Endothelial cell of umbilical vein (primary cell): Measurements from ENCODE around the gene HOXA3. TPM values are rescaled to one million over a fixed set of nuclear protein-coding genes. Genes with fewer than 3 reads are reported as not detected.

Experiments
- BruUV-seq: library from RNA; stranded (reverse); fragments of 400-500 nt; replicated peaks from 2 replicates; lab custom pipeline; 2021; lab: Mats Ljungman, UMichigan
- CTCF ChIA-PET: fragments of 300-600, 350-600 bp; sonication (Branson Sonifier 250); formaldehyde crosslinking; loops from one replicate; lab custom pipeline; 2021; ENCODE audit warnings: antibody characterized with exemption, inconsistent platforms; lab: Charles Lee
- POLR2A ChIA-PET: fragments of 300-600, 350-600 bp; sonication (Branson Sonifier 250); formaldehyde crosslinking; loops from one replicate; lab custom pipeline; 2021; ENCODE audit warnings: antibody characterized with exemption, inconsistent platforms; lab: Charles Lee
- DNase-seq: peaks from one replicate; pipeline ENCODE4 v3.0.0-alpha.2; 2011; ENCODE audit warnings: low read depth, low spot score
- FAIRE-seq: peaks from 2 replicates; lab custom pipeline; 2011; peaks lifted over from hg19 to GRCh38; lab: Jason Lieb, UNC
- H2AFZ ChIP-seq: 2 replicates; pipeline ENCODE4 v1.6.0; 2012; ENCODE audit warnings: low read depth, low read length, control low read depth, inconsistent platforms
- H3K27ac ChIP-seq: 2 replicates; pipeline ENCODE4 v1.5.1; 2011; ENCODE audit warnings: low read depth, mild to moderate bottlenecking, control low read depth, low read length, moderate library complexity; ENCODE audit not compliant: insufficient read depth
- H3K27me3 ChIP-seq, 2 experiments: 2 replicates each; pipeline versions ENCODE4 v1.6.0 to v1.6.1; 2011; ENCODE audit warnings: low read length in 2 of 2, mixed read lengths in 1 of 2; ENCODE audit not compliant: control insufficient read depth in 2 of 2, insufficient read depth in 2 of 2
- H3K36me3 ChIP-seq, 2 experiments: 2 replicates in 1 of 2; 3 replicates in 1 of 2; pipeline ENCODE4 v1.5.1; 2011; ENCODE audit warnings: low read length in 2 of 2, mild to moderate bottlenecking in 1 of 2, moderate library complexity in 1 of 2; ENCODE audit not compliant: control insufficient read depth in 2 of 2, insufficient read depth in 2 of 2; ENCODE audit errors: extremely low read depth in 1 of 2
- H3K4me1 ChIP-seq: 3 replicates; pipeline ENCODE4 v1.5.1; 2011; ENCODE audit warnings: mild to moderate bottlenecking, low read length; ENCODE audit not compliant: control insufficient read depth, insufficient read depth; ENCODE audit errors: extremely low read depth
- H3K4me2 ChIP-seq: 2 replicates; pipeline ENCODE4 v1.6.1; 2011; ENCODE audit warnings: low read length, control low read depth, mixed read lengths; ENCODE audit not compliant: insufficient read depth
- H3K4me3 ChIP-seq, 3 experiments: fragments of 200-600 bp in 1 of 3; sonication (generic), shearing (Covaris generic) in 1 of 3; replicated peaks in 1 of 3; 2 replicates each; pipeline ENCODE4 v1.5.1; 2011 to 2016; ENCODE audit warnings: control low read depth in 3 of 3, low read length in 3 of 3, mild to moderate bottlenecking in 2 of 3, inconsistent platforms in 1 of 3, low read depth in 1 of 3, moderate library complexity in 1 of 3; ENCODE audit not compliant: insufficient read depth in 1 of 3
- H3K79me2 ChIP-seq: 2 replicates; pipeline ENCODE4 v1.6.0; 2012; ENCODE audit warnings: low read length, inconsistent platforms; ENCODE audit not compliant: control insufficient read depth, insufficient read depth
- H3K9ac ChIP-seq: replicated peaks from 2 replicates; pipeline ENCODE3; 2011; ENCODE audit warnings: low read length, control low read depth; ENCODE audit not compliant: insufficient read depth; ENCODE audit errors: extremely low read depth
- H3K9me1 ChIP-seq: replicated peaks from 3 replicates; pipeline ENCODE4 v1.6.0; 2011; ENCODE audit warnings: mild to moderate bottlenecking, low read length; ENCODE audit not compliant: control insufficient read depth, insufficient read depth; ENCODE audit errors: extremely low read depth
- H3K9me3 ChIP-seq: replicated peaks from 2 replicates; pipeline ENCODE4 v1.5.1; 2012; ENCODE audit warnings: low read length, inconsistent platforms; ENCODE audit not compliant: control insufficient read depth, insufficient read depth
- H4K20me1 ChIP-seq: replicated peaks from 2 replicates; pipeline ENCODE3; 2011; ENCODE audit warnings: mild to moderate bottlenecking, low read length; ENCODE audit not compliant: control insufficient read depth, insufficient read depth; ENCODE audit errors: extremely low read depth
- EZH2 ChIP-seq: IDR thresholded peaks from 2 replicates; pipeline ENCODE4 v1.6.1; 2012; ENCODE audit warnings: borderline replicate concordance, low read depth, mild to moderate bottlenecking, moderate library complexity, low read length, inconsistent platforms; ENCODE audit not compliant: severe bottlenecking
- FOS ChIP-seq: IDR thresholded peaks from 2 replicates; pipeline ENCODE4 v1.6.1; 2011; ENCODE audit warnings: mild to moderate bottlenecking, low read length, moderate library complexity, borderline replicate concordance; ENCODE audit not compliant: insufficient read depth
- GATA2 ChIP-seq: IDR thresholded peaks from 2 replicates; pipeline ENCODE4 v1.7.0; 2011; ENCODE audit warnings: low read depth, mild to moderate bottlenecking, moderate library complexity, mixed read lengths, low read length; ENCODE audit not compliant: insufficient read length, insufficient read depth
- MYC ChIP-seq: IDR thresholded peaks from one replicate; pipeline ENCODE4 v1.6.1; 2011; ENCODE audit warnings: mild to moderate bottlenecking, low read depth, low read length
- POLR2AphosphoS5 ChIP-seq: IDR thresholded peaks from 2 replicates; pipeline ENCODE4 v1.6.1; 2012; ENCODE audit warnings: low read depth, mild to moderate bottlenecking, control low read depth, low read length, moderate library complexity; ENCODE audit not compliant: insufficient read depth
- dilution Hi-C: fragments of 300-500 bp; cut with MboI; formaldehyde crosslinking; loops from one replicate; pipeline ENCODE4 v1.15.0; 2019; ENCODE audit warnings: low sequenced_read_pairs; ENCODE audit not compliant: extremely low pct_ligation_motif_present
- intact Hi-C: fragments of 100-400 bp; cut with micrococcal nuclease; formaldehyde crosslinking; loops from one replicate; pipeline ENCODE4 v1.10.0; 2022
- polyA plus RNA-seq, 4 experiments: library from polyadenylated mRNA; depleted of rRNA in 3 of 4; stranded (reverse) in 3 of 4; unstranded in 1 of 4; fragments of >200 nt; gene quantifications; 2 replicates each; pipeline versions ENCODE4 v1.2.1 to v1.2.3, GENCODE V29; 2011 to 2012; ENCODE audit warnings: missing spikeins in 1 of 4
- total RNA-seq: library from RNA; stranded (reverse); gene quantifications from 2 replicates; pipeline ENCODE4 v1.2.3, GENCODE V29; 2021

HOXA3 gene
- total and polyA plus RNA-seq, 2 donors (not counting 3 experiments of a cell fraction or from before 2014, with no cell fraction given), result 4.7 to 14.0 TPM

DNA sequence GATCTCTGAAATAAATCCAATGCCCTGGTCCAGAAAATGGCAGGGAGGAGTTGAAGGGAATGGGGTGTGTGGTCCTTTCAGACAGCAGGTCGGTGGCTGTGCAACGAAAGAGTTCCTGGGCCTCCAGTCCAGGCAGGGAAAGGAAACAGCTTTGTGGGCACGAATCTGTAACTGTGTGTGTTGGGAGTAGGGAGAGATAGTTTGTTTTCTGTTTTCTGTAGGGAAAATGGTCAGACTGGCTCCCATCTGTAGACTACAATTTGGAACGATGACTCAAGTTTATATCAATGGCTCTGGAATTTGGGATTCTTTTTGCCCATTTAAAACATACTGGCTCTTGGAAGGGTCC is 15.5 kb upstream of the HOXA3 start:
- H3K27me3 ChIP-seq, result no peaks in the 10 kb centered on the region
- H3K27ac ChIP-seq, result peak overlapping the region; percentile 91
- DNase-seq (no peak), FAIRE-seq (no peak)
- dilution Hi-C loops, result loop anchor here (10.0 to 25.0 kb wide), 3 partner anchors 313 to 981 kb away; no protein-coding TSS in a partner anchor
- ChIA-PET POLR2A (interaction anchor here (1.1 to 1.7 kb wide), 3 partner anchors 9 to 12 kb away, joined by 4 to 5 read pairs (median 5); no protein-coding TSS in a partner anchor), CTCF (interaction anchor here (0.7 to 7.4 kb wide), 8 partner anchors 9 to 798 kb away, joined by 3 to 86 read pairs (median 9); partner anchors contain the start of genes HOXA3, HOXA5 and HOXA6)
- peak overlapping the region; percentile 31 to 98 (median 63) for H3K4me3 ChIP-seq
- peaks cover 2 to 7% of the 10 kb centered on the region in 2 experiments for H3K36me3 ChIP-seq
- H3K4me2 ChIP-seq, result peak overlapping the region; percentile 70
- H3K79me2 ChIP-seq, result peaks cover 98% of the 10 kb centered on the region
- H3K9ac ChIP-seq, result peak overlapping the region; percentile 85
- intact Hi-C loops, result loop anchor here (2.0 kb wide), 1 partner anchor 49 kb away; no protein-coding TSS in a partner anchor
- H3K9me3 ChIP-seq, result no peaks in the 10 kb centered on the region
- peaks cover 45% of the 10 kb centered on the region for H3K4me1 ChIP-seq
- no peaks in the 10 kb centered on the region for H3K9me1 ChIP-seq
- BruUV-seq, result no TSS peak
- TF ChIP-seq GATA2, result no peak
- no peak for TF ChIP-seq MYC
- TF ChIP-seq POLR2AphosphoS5, result peak; percentile 1
- no peak overlapping the region for H2AFZ ChIP-seq
- no peaks in the 10 kb centered on the region for H4K20me1 ChIP-seq

DNA sequence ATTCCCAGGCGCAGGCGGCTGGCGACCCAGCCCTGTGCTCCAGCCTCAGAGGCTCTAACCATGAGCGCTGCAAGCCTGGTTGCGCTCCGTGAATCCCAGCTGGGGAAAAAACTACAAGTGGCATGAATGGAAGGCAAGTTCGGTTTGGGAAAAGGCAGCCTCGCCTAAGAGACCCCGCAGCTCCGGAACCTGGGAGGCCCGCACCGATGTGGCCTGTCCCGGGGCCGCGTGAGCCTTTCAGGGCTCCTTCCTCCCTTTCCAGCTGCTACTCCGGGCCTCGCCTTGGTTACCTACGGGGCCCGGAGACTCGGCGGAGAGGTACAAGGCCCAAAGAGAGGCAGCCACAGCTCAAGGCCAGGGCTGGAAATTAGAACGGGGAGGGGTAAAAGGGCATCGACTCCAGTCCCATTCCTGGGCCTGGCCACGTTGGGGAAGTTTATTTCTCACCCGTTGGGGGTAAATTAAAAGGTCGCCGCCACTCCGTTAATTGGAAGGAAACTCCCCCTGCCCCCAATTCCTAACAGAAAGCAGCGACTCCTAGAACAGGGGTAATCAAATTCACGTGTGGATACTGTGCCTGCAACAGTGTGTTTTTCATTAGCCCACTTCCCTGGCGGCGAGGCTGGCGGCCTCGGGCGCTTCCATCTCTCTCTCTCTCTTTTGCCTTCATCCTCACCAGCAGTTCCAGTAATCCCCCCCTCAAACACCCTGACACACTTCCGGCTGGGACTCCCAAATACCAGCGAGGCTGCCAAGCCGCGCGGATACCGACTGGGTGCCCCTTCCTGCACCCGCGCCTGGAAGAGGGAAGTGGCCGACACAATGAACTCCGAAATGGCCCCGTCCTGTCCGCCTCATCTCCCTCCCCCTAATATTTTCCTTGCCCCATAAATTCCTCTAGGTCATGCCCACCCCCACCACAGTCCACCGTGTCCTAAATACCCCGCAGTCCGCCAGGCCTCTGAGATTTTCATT is 14.4 kb upstream of the HOXA3 start:
- Histone ChIP-seq H3K27me3 (no peaks in the 10 kb centered on the region), H2AFZ (no peak overlapping the region), H3K36me3 (peaks cover 3 to 7% of the 10 kb centered on the region in 2 experiments), H3K9me1 (no peaks in the 10 kb centered on the region), H3K27ac (peak overlapping the region; percentile 91), H3K9ac (peak overlapping the region; percentile 85), H3K4me3 (peak overlapping the region; percentile 31 to 98 (median 63)), H3K79me2 (peaks cover 98% of the 10 kb centered on the region), H3K4me2 (peak overlapping the region; percentile 70), H3K9me3 (no peaks in the 10 kb centered on the region), H3K4me1 (peaks cover 37% of the 10 kb centered on the region), H4K20me1 (no peaks in the 10 kb centered on the region)
- ChIA-PET POLR2A (interaction anchor here (1.6 to 1.8 kb wide), 5 partner anchors 12 to 23 kb away, joined by 3 to 8 read pairs (median 5); partner anchors contain the start of genes HOXA11, HOXA3 and HOXA5), CTCF (interaction anchor here (0.8 to 7.4 kb wide), 13 partner anchors 8 to 930 kb away, joined by 3 to 86 read pairs (median 4); partner anchors contain the start of gene HOXA3)
- DNase-seq, result no peak
- dilution Hi-C loops, result loop anchor here (10.0 to 25.0 kb wide), 3 partner anchors 312 to 980 kb away; no protein-coding TSS in a partner anchor
- BruUV-seq, result no TSS peak
- TF ChIP-seq FOS (peak; percentile 29), POLR2AphosphoS5 (peak; percentile 47), MYC (no peak), EZH2 (no peak)
- FAIRE-seq, result peak; percentile 61
- intact Hi-C loops, result no loop called here
